Progenitor cell of endocrine pancreas (in vitro differentiated cells): Measurements from ENCODE around the gene KMT2C. TPM values are rescaled to one million over a fixed set of nuclear protein-coding genes. Genes with fewer than 3 reads are reported as not detected.
"Not testable (repeated sequence)": the region's sequence is repeated elsewhere in the genome, so short reads cannot be mapped to it uniquely, and the experiment has no call there.

Source experiments
- DNase-seq: peaks from one replicate; pipeline ENCODE4 v3.0.0; 2021; ENCODE audit warnings: low spot score; ENCODE audit not compliant: unreplicated experiment
- H3K27ac Mint-ChIP-seq: 2 replicates; pipeline ENCODE4 v1.8.0; 2021; ENCODE audit warnings: mild to moderate bottlenecking, moderate library complexity, mixed read lengths
- H3K27me3 Mint-ChIP-seq: 2 replicates; pipeline ENCODE4 v1.8.0; 2021; ENCODE audit warnings: mixed read lengths
- H3K36me3 Mint-ChIP-seq: 2 replicates; pipeline ENCODE4 v1.8.0; 2022; ENCODE audit warnings: mixed read lengths; ENCODE audit not compliant: insufficient read depth
- H3K4me1 Mint-ChIP-seq: 2 replicates; pipeline ENCODE4 v1.8.0; 2021; ENCODE audit warnings: low read depth, mixed read lengths
- H3K4me3 Mint-ChIP-seq: 2 replicates; pipeline ENCODE4 v1.8.0; 2021; ENCODE audit warnings: low read depth, mild to moderate bottlenecking, moderate library complexity, mixed read lengths
- H3K9me3 Mint-ChIP-seq: 2 replicates; pipeline ENCODE4 v1.8.0; 2021; ENCODE audit warnings: low read depth, mixed read lengths
- CTCF ChIP-seq: fragments of 200-600 bp; sonication (generic); IDR thresholded peaks from one replicate; pipeline ENCODE4 v1.5.0; 2021; ENCODE audit warnings: antibody characterized with exemption, mild to moderate bottlenecking; ENCODE audit not compliant: unreplicated experiment
- total RNA-seq: library from RNA; stranded (reverse); gene quantifications from 2 replicates; pipeline ENCODE4 v1.2.1, GENCODE V29; 2021

KMT2C gene
- total RNA-seq, 1 donor from 2014 or later, result 75.9 TPM

GRCh38 chr7:152436111-152436930, 518 bp upstream of the KMT2C start:
- Mint-ChIP-seq H3K27me3 (peaks cover 11% of the 10 kb centered on the region), H3K36me3 (no peaks in the 10 kb centered on the region), H3K4me3 (peak overlapping the region; percentile 79), H3K4me1 (peaks cover 18% of the 10 kb centered on the region), H3K9me3 (no peaks in the 10 kb centered on the region), H3K27ac (peak overlapping the region; percentile 90)
- no peak for TF ChIP-seq CTCF
- DNase-seq, result peak; percentile 93

GRCh38 chr7:152434511-152435383, 1.1 kb downstream of the KMT2C start:
- H3K27ac Mint-ChIP-seq, result peak overlapping the region; percentile 95
- peak; percentile 14 for DNase-seq
- peak overlapping the region; percentile 87 for H3K4me3 Mint-ChIP-seq
- H3K27me3 Mint-ChIP-seq, result peaks cover 11% of the 10 kb centered on the region
- H3K4me1 Mint-ChIP-seq, result peaks cover 25% of the 10 kb centered on the region
- H3K9me3 Mint-ChIP-seq, H3K36me3 Mint-ChIP-seq: not testable (repeated sequence)

GRCh38 chr7:152433721-152434490, 1.9 kb downstream of the KMT2C start:
- H3K27me3 Mint-ChIP-seq, result peaks cover 11% of the 10 kb centered on the region
- H3K36me3 Mint-ChIP-seq, H3K9me3 Mint-ChIP-seq, DNase-seq: not testable (repeated sequence)
- H3K4me1 Mint-ChIP-seq, result peaks cover 26% of the 10 kb centered on the region
- peak overlapping the region; percentile 87 for H3K4me3 Mint-ChIP-seq
- H3K27ac Mint-ChIP-seq, result peak overlapping the region; percentile 95

GRCh38 chr7:152432735-152433134, 3.1 kb downstream of the KMT2C start:
- H3K27me3 Mint-ChIP-seq, DNase-seq, H3K4me3 Mint-ChIP-seq, H3K9me3 Mint-ChIP-seq, H3K36me3 Mint-ChIP-seq, H3K27ac Mint-ChIP-seq: not testable (repeated sequence)
- peaks cover 31% of the 10 kb centered on the region for H3K4me1 Mint-ChIP-seq

- DNase-seq, result no peak
- no peak for TF ChIP-seq CTCF
- Mint-ChIP-seq H3K36me3 (no peaks in the 10 kb centered on the region), H3K27me3 (no peaks in the 10 kb centered on the region), H3K9me3 (no peaks in the 10 kb centered on the region), H3K4me1 (peaks cover 31% of the 10 kb centered on the region), H3K27ac (no peak overlapping the region), H3K4me3 (no peak overlapping the region)
Measured at GRCh38 chr7:152430854-152431253, 4.9 kb downstream of the KMT2C start.

- not testable (repeated sequence) for H3K36me3 Mint-ChIP-seq, DNase-seq, H3K27ac Mint-ChIP-seq, H3K9me3 Mint-ChIP-seq, H3K4me3 Mint-ChIP-seq, H3K27me3 Mint-ChIP-seq
- H3K4me1 Mint-ChIP-seq, result peaks cover 31% of the 10 kb centered on the region
Measured at GRCh38 chr7:152430118-152430517, 5.7 kb downstream of the KMT2C start.
